Measurements from ENCODE around the gene CLIC5.
A peak's percentile ranks its signal among the peaks of the same experiment; 100 is the strongest.

CLIC5 gene

DNA sequence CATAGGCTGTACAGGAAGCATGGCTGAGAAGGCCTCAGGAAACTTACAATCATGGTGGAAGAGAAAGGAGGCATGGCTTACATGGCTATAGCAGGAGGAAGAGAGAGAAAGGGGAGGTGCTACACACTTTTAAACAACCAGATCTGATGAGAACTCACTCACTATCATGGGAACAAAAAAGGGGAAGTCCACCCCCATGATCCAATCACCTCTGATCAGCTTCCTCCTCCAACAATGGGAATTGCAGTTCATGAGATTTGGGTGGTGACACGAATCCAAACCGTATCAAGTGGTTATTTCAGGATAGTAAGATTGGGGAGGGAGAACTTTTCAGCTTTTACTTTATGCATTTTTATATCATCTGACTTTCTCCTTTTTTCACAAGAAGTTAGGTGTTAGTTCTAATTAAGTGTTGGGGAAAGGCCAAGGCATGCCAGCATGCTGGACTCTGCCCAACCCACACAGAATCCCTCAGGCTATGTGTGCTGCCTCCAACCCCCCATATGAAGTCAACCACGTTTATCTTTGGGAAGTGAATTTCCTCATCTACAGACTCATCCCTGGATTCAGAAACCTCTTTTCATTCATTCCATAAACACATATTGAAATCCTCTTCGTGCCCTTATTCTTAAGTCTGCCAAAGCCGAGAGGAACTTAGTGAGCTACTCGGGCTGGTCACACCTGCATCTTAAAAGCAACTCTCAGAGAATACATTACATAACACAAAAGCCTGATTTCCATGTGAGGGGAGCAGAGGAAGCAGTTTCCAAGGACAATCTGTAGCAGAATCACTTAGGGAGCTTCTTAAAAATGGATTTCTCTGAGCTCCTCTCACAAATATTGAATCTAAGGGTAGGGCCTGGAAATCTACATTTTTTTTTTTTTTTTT lies 16.7 kb upstream of the CLIC5 start:
- DNase-seq: no peak

DNA sequence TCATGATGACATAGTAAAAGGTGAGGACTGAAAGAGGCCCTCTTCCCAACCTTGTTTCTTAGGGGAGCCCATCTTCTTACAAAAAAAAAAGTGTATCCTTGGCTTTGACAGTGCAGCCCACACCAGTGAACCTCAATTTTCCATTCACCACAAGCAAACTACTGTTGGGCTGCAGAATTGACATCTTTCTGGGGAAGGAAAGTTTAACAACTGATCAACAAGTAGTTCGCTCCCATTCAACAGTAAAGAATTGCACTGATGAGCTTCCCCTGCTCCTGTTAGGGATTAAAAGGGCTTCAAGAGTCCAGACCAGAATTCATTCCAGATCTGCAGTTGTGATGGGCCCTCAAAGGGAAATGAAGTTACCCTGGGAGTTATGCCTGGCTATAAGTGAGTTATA lies 13.9 kb upstream of the CLIC5 start:
- no peak for DNase-seq

DNA sequence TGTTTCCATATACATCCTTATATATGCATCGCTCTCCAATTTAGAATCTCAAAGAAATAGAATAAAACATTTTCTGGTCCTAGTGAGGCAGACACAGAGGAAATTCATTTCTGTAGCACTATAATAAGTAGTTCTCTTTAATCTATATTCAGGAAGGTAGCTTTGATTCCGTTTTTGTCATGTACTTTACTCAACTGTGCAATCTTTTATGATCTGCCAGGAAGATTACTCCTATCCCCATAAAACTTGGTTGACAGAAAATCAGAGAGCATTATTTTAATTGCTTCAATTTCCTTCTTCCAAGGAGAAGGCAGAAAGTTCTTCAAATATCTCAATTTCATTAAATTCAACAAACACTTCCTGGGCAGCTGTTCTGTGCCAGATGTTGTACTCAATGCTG lies 10.6 kb upstream of the CLIC5 start:
- DNase-seq: no peak

DNA sequence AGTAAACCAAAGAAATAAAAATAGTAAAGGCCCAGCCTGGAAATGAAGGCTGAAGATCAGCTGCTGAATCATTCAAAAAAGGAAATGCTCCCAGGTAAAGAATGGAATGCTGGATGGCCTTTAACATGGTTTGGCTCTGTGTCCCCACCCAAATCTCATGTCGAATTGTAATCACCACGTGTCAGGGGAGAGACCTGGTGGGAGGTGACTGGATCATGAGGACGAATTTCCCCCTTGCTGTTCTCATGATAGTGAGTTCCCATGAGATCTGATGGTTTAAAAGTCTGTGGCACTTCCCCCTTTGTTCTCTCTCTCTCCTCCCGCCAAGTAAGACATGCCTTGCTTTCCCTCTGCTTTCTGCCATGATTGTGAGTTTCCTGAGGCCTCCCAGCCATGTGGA lies 9.9 kb upstream of the CLIC5 start:
- no peak for DNase-seq

DNA sequence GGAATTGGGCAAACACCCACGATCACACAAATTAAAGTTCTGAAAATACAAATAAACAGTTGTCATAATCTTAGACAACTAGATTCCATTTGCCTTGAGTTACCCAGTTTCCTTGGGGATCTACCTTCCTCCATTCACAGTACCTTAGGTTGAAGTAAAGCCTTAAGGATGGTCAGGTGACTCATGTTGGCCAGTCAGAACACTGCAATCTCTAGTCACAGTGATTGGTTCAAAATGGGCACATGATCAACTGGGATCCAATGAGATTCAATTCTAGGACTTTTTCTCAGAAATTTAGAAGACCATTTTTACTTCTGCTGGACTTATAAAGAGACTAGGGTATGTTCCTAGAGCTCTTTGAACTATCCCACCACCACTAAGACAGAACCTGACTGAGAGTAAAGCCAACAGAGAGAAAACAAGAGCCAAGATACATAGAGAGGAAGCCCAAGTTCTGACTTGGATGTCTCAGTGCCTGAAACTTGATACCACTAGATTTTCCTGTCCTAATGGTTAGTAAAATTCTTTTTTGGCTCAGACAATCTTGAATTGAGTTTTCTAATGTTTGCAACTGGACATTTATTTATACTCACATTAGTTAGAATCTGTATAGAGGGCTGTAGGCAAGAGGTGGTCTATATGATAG lies 8.6 kb upstream of the CLIC5 start:
- no peak for DNase-seq

DNA sequence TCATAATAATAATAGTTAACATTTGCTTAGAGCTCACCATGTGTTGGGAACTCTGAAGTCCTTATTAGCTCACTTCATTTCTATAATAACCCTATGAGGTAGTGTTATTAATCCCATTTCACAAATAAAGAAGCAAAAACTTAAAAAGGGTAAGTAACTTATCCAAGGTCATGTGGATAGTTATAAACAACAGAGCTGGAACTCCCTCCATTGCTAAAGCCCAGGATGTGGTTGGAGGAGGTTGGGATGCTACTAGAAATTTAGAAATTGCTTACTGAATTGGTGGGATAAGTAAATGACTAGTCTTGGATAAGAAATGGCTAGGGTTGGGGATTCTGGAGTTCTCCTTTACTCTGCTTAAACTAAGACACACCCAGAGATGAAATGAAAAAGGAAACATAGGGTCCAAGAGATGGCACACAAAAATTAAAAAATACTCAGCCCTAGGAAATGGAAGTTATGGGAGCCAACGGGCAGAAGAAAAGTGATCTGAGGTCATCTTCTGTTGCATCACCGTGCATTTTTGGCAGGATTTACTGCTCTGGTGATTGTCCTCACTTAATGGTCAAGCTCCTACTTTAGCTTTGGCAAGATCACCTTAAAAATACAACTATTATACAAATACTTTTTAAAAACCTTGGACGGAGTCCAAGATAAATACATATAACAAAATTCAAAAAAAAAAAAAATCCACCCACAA lies 7.7 kb upstream of the CLIC5 start:
- DNase-seq: no peak

DNA sequence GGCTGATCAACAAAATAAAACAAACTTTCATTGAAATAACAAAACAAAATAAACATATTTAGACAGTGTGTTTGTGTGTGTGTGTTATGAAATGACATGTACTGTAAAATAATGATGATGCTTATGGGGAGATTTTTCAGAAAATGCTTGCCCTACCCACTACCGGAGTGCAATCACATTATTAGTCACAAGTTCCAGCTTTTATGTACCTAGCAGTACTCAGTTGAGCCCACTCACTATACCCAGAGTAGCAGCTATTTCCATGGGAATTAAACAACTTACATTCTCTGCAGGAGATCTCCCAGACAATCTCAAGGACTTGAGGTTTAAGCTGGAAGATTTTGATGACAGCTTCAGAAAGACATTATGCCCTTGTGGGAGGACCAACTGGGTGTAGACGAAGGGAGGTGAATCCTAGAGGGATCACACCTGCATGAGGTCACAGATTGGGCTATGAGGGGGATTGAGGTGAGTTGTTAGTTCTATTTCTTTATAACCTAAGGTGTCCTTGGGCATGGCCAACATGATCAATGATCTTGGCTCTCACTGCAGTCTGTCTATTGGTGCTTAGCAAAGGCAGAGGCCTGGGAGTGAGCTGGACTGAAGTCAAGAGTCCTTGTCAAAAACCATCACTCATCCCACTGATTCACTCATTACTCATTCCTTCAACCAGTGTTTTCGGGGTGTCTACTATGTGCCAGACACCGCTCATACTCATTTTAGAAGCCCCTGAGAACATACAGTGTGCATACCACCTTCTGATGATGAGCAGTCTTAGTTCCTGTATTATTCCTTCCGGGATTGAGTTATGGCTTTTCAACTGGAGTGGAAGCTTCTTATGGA lies 6.7 kb upstream of the CLIC5 start:
- no peak for DNase-seq

DNA sequence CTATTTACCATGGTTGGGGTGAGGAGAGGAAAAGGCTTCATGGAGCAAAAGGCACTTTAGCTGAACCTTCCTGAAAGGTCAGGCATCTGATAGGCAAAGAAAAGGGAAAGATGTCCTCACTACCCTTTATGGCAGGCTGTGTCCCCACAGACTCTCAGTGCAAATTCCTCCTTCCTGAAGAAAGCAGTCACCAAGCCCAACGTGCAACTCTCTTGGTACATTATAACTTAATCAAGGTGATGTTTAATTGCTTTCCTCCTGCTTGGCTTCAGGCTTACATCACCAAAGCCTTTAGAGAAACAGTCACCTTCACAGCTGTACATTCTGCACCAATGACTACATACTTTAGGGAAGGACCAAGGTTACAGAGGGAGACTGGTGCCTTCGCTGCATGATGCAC lies 2.1 kb upstream of the CLIC5 start:
- no peak for DNase-seq

DNA sequence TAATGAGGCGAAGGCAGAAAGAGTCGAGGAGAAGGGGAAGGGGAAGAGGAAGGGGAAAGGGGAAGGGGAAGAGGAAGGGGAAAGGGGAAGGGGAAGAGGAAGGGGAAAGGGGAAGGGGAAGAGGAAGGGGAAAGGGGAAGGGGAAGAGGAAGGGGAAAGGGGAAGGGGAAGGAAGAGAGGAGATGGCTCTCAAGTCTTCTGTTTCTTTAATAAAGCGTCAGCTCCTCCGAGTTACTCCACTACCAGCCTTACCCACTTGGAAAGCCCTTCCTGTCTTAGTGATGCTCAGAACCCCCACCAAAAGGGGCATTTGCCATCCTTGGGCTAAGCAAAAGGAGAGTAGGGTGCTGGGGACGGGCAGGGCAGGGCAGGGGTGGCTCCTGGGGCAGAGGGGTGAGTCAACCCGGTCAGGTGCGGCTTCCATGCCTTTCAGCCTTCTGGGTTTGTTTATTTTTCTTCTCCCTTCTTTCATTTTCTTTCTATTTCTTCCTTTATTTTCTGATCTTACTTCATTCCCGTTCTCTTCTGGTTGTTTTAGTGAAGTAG lies 476 bp upstream of the CLIC5 start:
- DNase-seq: no peak

DNA sequence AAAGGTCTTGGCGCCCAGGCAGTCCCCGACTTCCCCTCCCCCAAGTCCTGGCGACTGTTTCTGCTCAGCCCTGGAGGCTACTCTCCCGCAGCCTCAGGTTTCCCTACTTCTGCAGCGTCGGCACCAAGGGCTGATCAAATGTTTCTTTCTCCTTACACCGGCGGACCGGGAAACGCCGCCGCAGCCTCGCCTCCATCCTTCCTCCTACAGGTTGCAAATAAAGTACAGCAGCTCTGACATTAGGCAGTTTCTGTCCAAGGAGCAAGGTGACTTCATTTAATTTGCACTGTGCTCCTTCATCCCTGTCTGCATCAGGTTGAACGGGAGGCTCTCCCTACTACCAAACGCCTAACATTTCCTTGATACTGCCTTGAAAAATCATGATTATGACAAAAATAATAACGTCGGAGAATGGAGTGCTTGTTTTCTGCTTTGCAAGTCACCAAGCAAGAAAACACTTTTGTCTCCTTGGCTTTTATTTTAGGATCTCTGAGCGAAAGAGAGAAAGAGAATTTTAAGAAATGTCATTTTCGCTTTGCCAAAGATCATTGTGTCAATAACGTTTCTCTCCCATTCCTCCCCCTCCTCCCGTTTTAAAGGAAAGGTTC lies 1.0 kb downstream of the CLIC5 start:
- DNase-seq: peak; percentile 13

DNA sequence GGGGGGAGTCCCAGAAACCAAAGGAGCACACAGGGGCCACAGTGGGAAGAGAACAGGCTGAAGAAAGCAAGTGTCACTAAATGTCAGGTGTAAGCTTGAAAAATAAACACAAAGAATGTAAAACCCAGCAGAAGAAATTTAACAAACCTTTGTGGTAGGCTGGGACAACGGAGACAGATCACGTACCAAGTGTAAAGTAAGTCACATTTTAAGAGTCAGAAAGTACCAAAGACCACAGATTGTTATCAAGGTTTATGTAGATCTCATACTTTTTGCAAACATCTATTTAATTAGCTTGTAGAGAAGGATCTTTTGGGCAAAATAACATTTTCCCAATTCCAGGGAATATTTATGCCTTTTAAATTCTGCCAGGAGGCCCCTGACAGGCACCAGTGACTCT lies 1.6 kb downstream of the CLIC5 start:
- no peak for DNase-seq

DNA sequence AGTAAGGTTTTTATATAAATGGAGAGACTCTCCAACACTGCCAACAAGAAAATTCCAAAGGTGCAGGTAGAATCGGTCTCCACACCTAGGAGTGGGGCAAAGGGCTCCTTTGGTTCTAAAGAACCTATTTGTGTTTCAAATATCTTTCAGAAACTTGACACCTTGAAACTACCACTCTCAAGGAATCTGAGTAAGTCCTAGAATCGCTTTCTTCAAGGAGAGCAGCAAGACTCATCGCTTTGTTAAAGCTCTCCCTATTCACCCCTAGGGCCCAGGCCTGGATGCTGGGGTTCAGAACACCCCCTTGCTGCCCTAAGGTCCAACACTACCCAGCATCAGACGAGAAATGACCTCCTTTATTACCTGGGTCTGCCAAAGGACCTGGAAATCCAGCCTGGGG lies 2.0 kb downstream of the CLIC5 start:
- DNase-seq: no peak

DNA sequence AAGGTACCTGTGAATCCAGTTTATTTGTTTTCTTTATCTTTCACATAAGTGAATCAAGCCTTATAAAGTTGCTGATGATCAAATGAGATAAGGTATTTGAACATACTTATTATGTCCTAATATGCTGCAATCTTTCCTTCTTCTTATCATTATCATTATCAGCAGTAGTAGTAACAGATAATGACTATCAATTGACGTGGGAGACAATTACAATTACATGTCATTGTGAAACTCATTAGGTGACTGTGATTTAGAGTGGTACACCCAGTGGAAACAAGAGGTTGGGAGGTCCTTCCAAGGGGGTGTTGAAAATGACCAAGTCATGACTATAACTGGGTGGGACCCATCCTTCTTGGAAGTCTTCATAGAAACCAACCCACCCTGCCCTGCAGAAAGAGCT lies 2.8 kb downstream of the CLIC5 start:
- DNase-seq: no peak

DNA sequence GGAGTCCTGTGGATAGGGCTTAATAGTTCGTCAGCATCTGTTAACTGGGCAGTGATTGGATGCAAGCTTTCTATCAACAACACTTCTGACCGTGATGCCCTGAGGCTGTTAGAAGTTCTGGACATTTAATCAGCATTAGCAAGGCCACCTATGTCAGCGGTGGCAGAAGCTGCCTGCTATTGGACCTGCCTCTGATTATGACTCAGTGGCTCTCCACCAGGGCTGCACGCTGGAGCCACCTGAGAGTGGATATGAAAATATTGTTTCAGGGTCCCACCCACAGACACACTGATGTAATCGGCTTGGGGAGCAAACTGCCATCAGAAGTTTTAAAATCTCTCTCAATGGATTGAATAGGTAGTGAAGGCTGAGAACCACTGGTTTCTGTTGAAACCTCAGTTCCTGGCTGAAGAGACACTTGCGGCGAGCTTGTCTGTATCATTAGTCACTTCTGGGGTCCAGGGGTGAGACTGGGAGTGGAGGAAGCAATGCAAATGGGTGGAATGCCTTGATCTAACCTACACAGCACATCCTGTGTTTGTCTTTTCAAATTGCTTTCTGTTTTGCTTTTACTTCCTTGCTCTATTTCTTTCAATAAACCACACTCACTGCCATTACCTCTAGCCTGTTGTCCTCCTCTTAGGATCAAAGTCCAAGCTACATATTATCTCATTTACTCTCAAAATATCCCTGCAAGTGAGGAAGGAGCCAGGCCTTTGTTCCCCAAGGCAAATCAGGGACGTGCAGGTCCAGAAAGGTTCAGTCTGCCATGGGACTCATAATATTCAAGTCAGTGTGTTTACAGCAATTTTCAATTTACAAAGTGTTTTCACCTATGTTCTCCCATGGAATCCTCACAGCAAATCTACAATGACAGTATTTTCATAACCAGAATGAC lies 4.2 kb downstream of the CLIC5 start:
- DNase-seq: peak; percentile 25

DNA sequence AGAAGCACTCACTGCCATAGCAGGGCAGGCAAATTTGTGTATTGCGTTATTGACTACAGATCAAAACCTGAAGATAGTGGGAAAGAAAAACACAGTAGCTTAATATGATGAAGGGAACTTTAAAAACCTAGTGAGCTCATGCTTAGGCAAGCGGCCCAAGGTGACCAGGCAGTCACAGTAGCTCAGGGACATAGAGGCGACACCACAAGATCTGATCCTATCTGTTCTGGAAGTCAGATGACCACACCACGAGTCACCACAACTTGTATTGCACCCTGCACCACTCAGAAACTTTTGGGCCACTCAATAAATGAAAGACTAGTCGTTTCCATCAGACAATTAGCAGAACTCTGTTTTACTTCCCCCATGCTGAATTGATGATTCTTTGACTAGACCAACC lies 4.9 kb downstream of the CLIC5 start:
- DNase-seq: no peak

DNA sequence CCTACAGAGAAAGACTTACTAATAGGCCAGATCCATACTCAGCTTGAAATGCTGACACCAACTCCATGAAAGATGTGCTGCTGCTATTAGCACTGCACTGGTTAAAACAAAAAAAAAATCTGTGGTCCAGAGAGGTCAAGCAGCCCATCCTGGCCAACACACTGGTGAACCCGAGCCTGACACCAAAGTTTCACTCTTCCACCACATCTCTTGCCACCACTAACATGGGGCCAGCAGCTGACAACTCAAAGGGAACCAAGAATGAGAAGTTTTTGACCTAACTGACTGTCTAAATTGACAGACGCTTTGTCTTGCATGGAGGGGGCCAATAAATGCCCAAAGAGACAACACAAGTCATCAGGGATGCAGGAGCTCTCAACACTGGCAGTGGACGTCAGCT lies 5.4 kb downstream of the CLIC5 start:
- DNase-seq: no peak

DNA sequence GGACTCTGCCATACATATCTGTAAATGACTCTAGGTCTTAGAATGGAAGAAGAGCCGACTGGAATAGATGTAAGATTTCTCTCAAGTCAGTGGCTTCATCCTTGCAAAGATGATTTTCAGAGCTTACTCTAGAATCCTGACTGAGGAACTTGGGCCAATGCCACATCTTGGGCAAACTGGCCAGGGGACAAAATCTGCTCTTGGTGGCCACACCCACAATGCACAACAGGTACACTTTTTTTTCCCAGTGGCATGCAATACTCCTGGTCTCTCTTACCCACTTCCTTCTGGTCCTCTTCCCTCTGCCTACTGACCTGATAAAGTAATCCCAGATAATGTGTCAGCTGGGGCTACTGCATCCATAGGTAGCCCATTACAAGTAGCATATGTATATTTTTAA lies 13.4 kb downstream of the CLIC5 start:
- DNase-seq: no peak

DNA sequence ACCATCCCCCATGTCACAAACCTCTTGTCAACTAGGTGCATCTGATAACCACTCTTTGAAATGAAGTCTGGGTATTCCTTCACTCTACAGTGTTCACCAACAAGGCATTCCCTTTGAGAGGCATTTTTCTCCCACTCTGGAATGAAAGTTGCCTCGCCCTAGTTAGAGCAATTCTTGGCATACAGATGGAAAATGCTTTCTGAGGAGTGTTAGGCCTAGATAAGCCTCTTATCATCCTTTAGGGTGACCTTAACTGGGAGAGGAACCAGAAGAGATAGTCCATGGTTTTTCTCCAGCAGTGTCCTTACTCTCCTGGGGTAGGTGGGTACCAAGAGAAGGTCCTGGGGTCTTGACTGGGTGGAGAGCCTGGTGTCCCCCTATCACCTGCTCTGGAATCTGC lies 14.8 kb downstream of the CLIC5 start:
- DNase-seq: no peak

DNA sequence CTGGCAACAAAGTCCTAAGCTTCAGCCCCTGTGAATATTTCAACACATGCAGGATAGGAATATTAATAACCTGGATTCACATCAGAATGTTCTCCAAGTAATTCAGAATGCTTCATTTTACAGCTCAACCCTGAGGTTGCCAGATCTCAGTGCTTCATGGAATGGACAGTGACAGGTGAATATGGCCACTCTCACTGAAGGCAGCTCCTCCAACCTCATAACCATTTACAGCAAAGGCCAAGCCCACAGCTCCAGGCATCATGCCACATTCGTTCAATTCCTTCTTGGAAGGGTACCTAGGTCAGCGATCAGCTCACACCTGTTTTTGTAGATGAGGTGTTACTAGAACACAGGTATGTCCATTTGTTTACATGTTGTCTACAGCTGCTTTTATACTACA lies 17.1 kb downstream of the CLIC5 start:
- DNase-seq: no peak

DNA sequence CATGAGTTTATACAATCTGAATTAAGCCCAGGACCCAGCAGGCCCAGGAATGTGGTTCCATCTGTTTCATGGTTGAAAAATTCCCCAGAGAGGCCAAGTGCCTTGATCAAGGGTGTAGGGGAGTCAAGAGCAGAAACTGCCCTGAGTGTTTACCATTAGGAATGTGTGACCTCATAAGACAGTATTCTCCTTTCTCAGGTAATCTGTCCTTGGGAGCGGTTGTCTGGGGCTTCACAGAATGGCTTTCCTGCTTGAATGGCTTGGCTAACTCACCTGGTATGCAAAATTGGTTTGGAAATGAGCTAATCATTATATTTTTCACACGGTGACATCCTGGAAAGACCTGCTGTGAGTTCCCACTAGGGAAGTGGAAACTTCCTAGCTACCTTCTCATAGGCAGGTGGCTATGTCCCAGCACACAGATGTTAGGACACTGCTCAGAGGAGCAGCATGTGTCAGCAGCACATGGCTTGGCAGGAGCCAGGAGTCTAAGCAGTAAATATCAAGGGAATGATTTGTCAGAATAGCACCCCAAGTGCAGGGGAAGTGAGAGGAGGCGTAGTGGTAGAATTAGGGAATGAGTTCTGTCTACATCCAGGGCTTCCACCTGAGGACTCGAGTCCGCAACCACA lies 17.7 kb downstream of the CLIC5 start:
- no peak for DNase-seq

DNA sequence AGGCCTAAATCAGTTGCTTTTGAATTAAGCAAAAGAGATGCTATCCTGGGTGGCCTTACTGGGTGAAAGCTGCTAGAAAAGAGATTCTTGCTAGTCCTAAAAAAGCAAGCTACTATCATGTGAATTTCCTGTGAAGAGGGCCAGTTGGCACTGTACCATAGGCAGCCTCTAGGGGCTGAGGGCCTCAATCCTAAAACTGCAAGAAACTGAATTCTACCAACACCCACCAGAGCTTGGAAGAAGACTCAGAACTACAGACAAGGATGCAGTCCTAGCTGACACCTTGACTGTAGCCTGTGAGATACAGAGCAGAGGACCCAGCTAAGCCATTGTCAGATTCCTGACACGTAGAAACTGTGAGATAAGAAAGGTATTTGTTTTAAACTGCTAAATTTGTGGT lies 24.5 kb downstream of the CLIC5 start:
- DNase-seq: no peak
